Subcutaneous abdominal adipose tissue (tissue), 5 donors: Measurements from ENCODE around the gene DLG2.
A peak's percentile ranks its signal among the peaks of the same experiment; 100 is the strongest.

ENCODE experiments used
- H3K27ac ChIP-seq: one replicate; pipeline ENCODE4 v1.7.0; 2013; ENCODE audit warnings: low read depth, mild to moderate bottlenecking, inconsistent platforms, low read length, moderate library complexity
- H3K27me3 ChIP-seq, 5 donors: one replicate each; pipeline ENCODE4 v1.7.0; 2013; ENCODE audit warnings: low read length in 5 of 5, inconsistent platforms in 1 of 5; ENCODE audit not compliant: control insufficient read depth in 5 of 5, insufficient read depth in 4 of 5
- H3K36me3 ChIP-seq, 5 donors: one replicate each; pipeline ENCODE4 v1.7.0; 2013; ENCODE audit warnings: low read length in 5 of 5; ENCODE audit not compliant: control insufficient read depth in 5 of 5, insufficient read depth in 5 of 5
- H3K4me1 ChIP-seq, 5 donors: one replicate each; pipeline ENCODE4 v1.7.0; 2013; ENCODE audit warnings: low read length in 5 of 5, mild to moderate bottlenecking in 3 of 5, moderate library complexity in 1 of 5; ENCODE audit not compliant: control insufficient read depth in 5 of 5, insufficient read depth in 5 of 5
- H3K4me3 ChIP-seq, 5 donors: one replicate each; pipeline ENCODE4 v1.7.0; 2013; ENCODE audit warnings: low read length in 5 of 5, low read depth in 1 of 5
- H3K9ac ChIP-seq, 5 donors: one replicate each; pipeline ENCODE4 v1.7.0; 2013; ENCODE audit warnings: low read length in 5 of 5, mild to moderate bottlenecking in 4 of 5, moderate library complexity in 3 of 5
- H3K9me3 ChIP-seq, 5 donors: one replicate each; pipeline ENCODE4 v1.7.0; 2013; ENCODE audit warnings: low read length in 5 of 5; ENCODE audit not compliant: control insufficient read depth in 5 of 5
- donor health status: healthy.
- donor health status: healthy.
- donor health status: healthy.
- donor health status: healthy.
- donor health status: healthy.

DLG2 gene

GRCh38 chr11:85536438-85536837 lies 90.7 kb downstream of the DLG2 start:
- Histone ChIP-seq H3K9me3 (peaks cover 0 to 9% (median 7%) of the 10 kb centered on the region in 5 donors), H3K27me3 (no peaks in the 10 kb centered on the region), H3K36me3 (peaks cover 0 to 4% (median 0%) of the 10 kb centered on the region in 5 donors), H3K4me3 (no peak overlapping the region), H3K4me1 (no peaks in the 10 kb centered on the region), H3K27ac (no peak overlapping the region), H3K9ac (no peak overlapping the region)

- Histone ChIP-seq H3K27me3 (no peaks in the 10 kb centered on the region), H3K4me1 (no peaks in the 10 kb centered on the region), H3K27ac (no peak overlapping the region), H3K4me3 (no peak overlapping the region), H3K9ac (no peak overlapping the region), H3K9me3 (peaks cover 0 to 9% (median 7%) of the 10 kb centered on the region in 5 donors), H3K36me3 (peaks cover 0 to 4% (median 0%) of the 10 kb centered on the region in 5 donors)
These were observed 92.3 kb downstream of the DLG2 start for GRCh38 chr11:85534806-85535205.

GRCh38 chr11:85531191-85531897 lies 95.8 kb downstream of the DLG2 start:
- Histone ChIP-seq H3K27ac (no peak overlapping the region), H3K9ac (no peak overlapping the region), H3K27me3 (no peaks in the 10 kb centered on the region), H3K9me3 (peaks cover 0 to 8% (median 5%) of the 10 kb centered on the region in 5 donors), H3K4me3 (no peak overlapping the region), H3K36me3 (peaks cover 0 to 4% (median 0%) of the 10 kb centered on the region in 5 donors), H3K4me1 (no peaks in the 10 kb centered on the region)

- Histone ChIP-seq H3K9ac (no peak overlapping the region), H3K27ac (no peak overlapping the region), H3K36me3 (peaks cover 0 to 4% (median 0%) of the 10 kb centered on the region in 5 donors), H3K4me1 (no peaks in the 10 kb centered on the region), H3K9me3 (peaks cover 0 to 8% (median 5%) of the 10 kb centered on the region in 5 donors), H3K4me3 (no peak overlapping the region), H3K27me3 (no peaks in the 10 kb centered on the region)
These were observed 96.5 kb downstream of the DLG2 start for GRCh38 chr11:85530634-85531033.

GRCh38 chr11:85526564-85526963 lies 100.6 kb downstream of the DLG2 start:
- H3K4me3 ChIP-seq = no peak overlapping the region
- H3K27me3 ChIP-seq = no peaks in the 10 kb centered on the region
- no peak overlapping the region for H3K9ac ChIP-seq
- no peak overlapping the region for H3K27ac ChIP-seq
- no peaks in the 10 kb centered on the region for H3K4me1 ChIP-seq
- H3K36me3 ChIP-seq = peaks cover 0 to 4% (median 0%) of the 10 kb centered on the region in 5 donors
- peaks cover 0 to 22% (median 18%) of the 10 kb centered on the region in 5 donors for H3K9me3 ChIP-seq

- Histone ChIP-seq H3K27ac (no peak overlapping the region), H3K36me3 (peaks cover 0 to 4% (median 0%) of the 10 kb centered on the region in 5 donors), H3K9me3 (peaks cover 0 to 24% (median 18%) of the 10 kb centered on the region in 5 donors), H3K4me3 (no peak overlapping the region), H3K9ac (no peak overlapping the region), H3K27me3 (no peaks in the 10 kb centered on the region), H3K4me1 (no peaks in the 10 kb centered on the region)
These were observed 101.5 kb downstream of the DLG2 start for GRCh38 chr11:85525686-85526085.

- Histone ChIP-seq H3K9ac (no peak overlapping the region), H3K4me1 (no peaks in the 10 kb centered on the region), H3K4me3 (no peak overlapping the region), H3K27me3 (no peaks in the 10 kb centered on the region), H3K36me3 (no peaks in the 10 kb centered on the region), H3K27ac (no peak overlapping the region), H3K9me3 (peaks cover 0 to 19% (median 5%) of the 10 kb centered on the region in 5 donors)
These were observed 109.9 kb downstream of the DLG2 start for GRCh38 chr11:85517272-85517671.

- no peak overlapping the region for H3K9ac ChIP-seq
- no peaks in the 10 kb centered on the region for H3K27me3 ChIP-seq
- no peak overlapping the region for H3K4me3 ChIP-seq
- H3K27ac ChIP-seq = no peak overlapping the region
- no peaks in the 10 kb centered on the region for H3K4me1 ChIP-seq
- H3K36me3 ChIP-seq = no peaks in the 10 kb centered on the region
- peaks cover 0 to 9% (median 6%) of the 10 kb centered on the region in 5 donors for H3K9me3 ChIP-seq
These were observed 131.2 kb downstream of the DLG2 start for GRCh38 chr11:85495918-85496317.

- Histone ChIP-seq H3K27me3 (no peaks in the 10 kb centered on the region), H3K4me3 (no peak overlapping the region), H3K36me3 (no peaks in the 10 kb centered on the region), H3K9ac (no peak overlapping the region), H3K27ac (no peak overlapping the region), H3K4me1 (no peaks in the 10 kb centered on the region), H3K9me3 (peaks cover 0 to 9% (median 6%) of the 10 kb centered on the region in 5 donors)
These were observed 132.7 kb downstream of the DLG2 start for GRCh38 chr11:85494396-85494795.

- Histone ChIP-seq H3K27ac (no peak overlapping the region), H3K4me1 (no peaks in the 10 kb centered on the region), H3K4me3 (peak overlapping the region in 1 of 5 donors; percentile 34), H3K9me3 (peaks cover 2 to 32% (median 26%) of the 10 kb centered on the region in 5 donors), H3K9ac (no peak overlapping the region), H3K36me3 (no peaks in the 10 kb centered on the region), H3K27me3 (no peaks in the 10 kb centered on the region)
These were observed 141.2 kb downstream of the DLG2 start for GRCh38 chr11:85485902-85486301.
